ENCODE measurements around the gene PXYLP1. TPM values are rescaled to one million over a fixed set of nuclear protein-coding genes. Genes with fewer than 3 reads are reported as not detected.

Gene PXYLP1
- total and polyA plus RNA-seq, 10 of the 15 experiments (the other 5 are each of a cell fraction or from before 2014, with no cell fraction given) = 0.06 to 1.7 (median 0.35) TPM

- Histone ChIP-seq H3K4me1 (ENCODE audit: control insufficient read depth, insufficient read depth, low read length) (no peaks in the 10 kb centered on the region), H3K27me3 (replicated peaks in 1 of 2; ENCODE audit: control insufficient read depth in 2 of 2, insufficient read depth in 2 of 2, low read length in 1 of 2) (no peaks in the 10 kb centered on the region; a peak in 1 of 4 replicates), H3K79me2 (ENCODE audit: control insufficient read depth, insufficient read depth, low read length) (no peaks in the 10 kb centered on the region), H3K4me2 (ENCODE audit: control insufficient read depth, insufficient read depth) (no peak overlapping the region), H3K27ac (ENCODE audit: control insufficient read depth, insufficient read depth) (no peak overlapping the region), H3K9ac (ENCODE audit: control insufficient read depth, insufficient read depth, low read length) (no peak overlapping the region), H4K20me1 (ENCODE audit: control insufficient read depth, insufficient read depth) (no peaks in the 10 kb centered on the region), H2AFZ (ENCODE audit: control insufficient read depth, low read depth, low read length) (no peak overlapping the region), H3K4me3 (no peak overlapping the region), H3K36me3 (ENCODE audit: control insufficient read depth in 2 of 2, insufficient read depth in 2 of 2, low read length in 1 of 2) (no peaks in the 10 kb centered on the region), H3K9me3 (replicated peaks; ENCODE audit: control insufficient read depth, insufficient read depth, low read length) (no peaks in the 10 kb centered on the region)
- ChIA-PET SMC1A (ENCODE audit: uncharacterized antibody, unreplicated experiment) (no interaction called here), RAD21 (ENCODE audit: unreplicated experiment) (no interaction called here), POLR2A (no interaction called here), CTCF (interaction anchor here (0.6 kb wide), 2 partner anchors 42 to 188 kb away, joined by 3 read pairs; no protein-coding TSS in a partner anchor)
- in situ Hi-C loops (cut with MboI) (no loop called here), intact Hi-C loops (cut with micrococcal nuclease; ENCODE audit: unreplicated experiment) (no loop called here)
- 16% methylated on average over 4 of the region's 4 CpGs for WGBS (ENCODE audit: insufficient coverage, insufficient replicate concordance, low lambda C conversion rate, missing lambda C conversion rate)
- BruUV-seq (replicated peaks) = no TSS peak
- DNase-seq (ENCODE audit: low read depth, low spot score) = no peak
- no peak for FAIRE-seq
- ATAC-seq = no peak
- TF ChIP-seq PKNOX1 (IDR thresholded peaks at IDR 0.05) (no peak), NRF1 (conservative IDR thresholded peaks at IDR 0.05; ENCODE audit: low read depth, low read length) (no peak), BCLAF1 (IDR thresholded peaks at IDR 0.05) (no peak), EED (IDR thresholded peaks at IDR 0.05; ENCODE audit: low read depth) (no peak), PBX3 (IDR thresholded peaks at IDR 0.05; ENCODE audit: insufficient replicate concordance, low read depth, low read length) (no peak), NFYA (IDR thresholded peaks at IDR 0.05; ENCODE audit: borderline replicate concordance, low read depth, low read length) (no peak), TARDBP (IDR thresholded peaks at IDR 0.05; ENCODE audit: borderline replicate concordance) (no peak), SPI1 (IDR thresholded peaks at IDR 0.05; ENCODE audit: borderline replicate concordance, insufficient read depth, low read depth, low read length) (no peak), ZNF217 (IDR thresholded peaks at IDR 0.05) (no peak), SP1 (IDR thresholded peaks at IDR 0.05; ENCODE audit: low read depth, low read length) (no peak), MYC (IDR thresholded peaks at IDR 0.05; ENCODE audit: insufficient read depth, insufficient read length, insufficient replicate concordance, low read length, severe bottlenecking) (no peak), SREBF2 (IDR thresholded peaks at IDR 0.05; ENCODE audit: low read length) (no peak), RBBP5 (conservative IDR thresholded peaks at IDR 0.05) (no peak), STAT3 (IDR thresholded peaks at IDR 0.05; ENCODE audit: low read depth, low read length) (no peak), NR2C2 (IDR thresholded peaks at IDR 0.05; ENCODE audit: borderline replicate concordance, control insufficient read depth, insufficient read length, low read depth) (no peak)
- TF ChIP-seq, protein P1, sequence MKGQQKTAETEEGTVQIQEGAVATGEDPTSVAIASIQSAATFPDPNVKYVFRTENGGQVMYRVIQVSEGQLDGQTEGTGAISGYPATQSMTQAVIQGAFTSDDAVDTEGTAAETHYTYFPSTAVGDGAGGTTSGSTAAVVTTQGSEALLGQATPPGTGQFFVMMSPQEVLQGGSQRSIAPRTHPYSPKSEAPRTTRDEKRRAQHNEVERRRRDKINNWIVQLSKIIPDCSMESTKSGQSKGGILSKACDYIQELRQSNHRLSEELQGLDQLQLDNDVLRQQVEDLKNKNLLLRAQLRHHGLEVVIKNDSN (IDR thresholded peaks at IDR 0.05; ENCODE audit: borderline replicate concordance, extremely low read length, insufficient read depth, low read depth, low read length) = no peak
These were observed 19.2 kb downstream of the PXYLP1 start for GRCh38 chr3:141250828-141251227.

Measured in GM12878 (cell line).